ENCODE measurements around the gene ARMCX2. TPM values are rescaled to one million over a fixed set of nuclear protein-coding genes. Genes with fewer than 3 reads are reported as not detected.
"Not testable (repeated sequence)": the region's sequence is repeated elsewhere in the genome, so short reads cannot be mapped to it uniquely, and the experiment has no call there.

The ARMCX2 gene
- total RNA-seq, 3 donors from 2014 or later: 4.4 to 35.2 (median 8.3) TPM

DNA sequence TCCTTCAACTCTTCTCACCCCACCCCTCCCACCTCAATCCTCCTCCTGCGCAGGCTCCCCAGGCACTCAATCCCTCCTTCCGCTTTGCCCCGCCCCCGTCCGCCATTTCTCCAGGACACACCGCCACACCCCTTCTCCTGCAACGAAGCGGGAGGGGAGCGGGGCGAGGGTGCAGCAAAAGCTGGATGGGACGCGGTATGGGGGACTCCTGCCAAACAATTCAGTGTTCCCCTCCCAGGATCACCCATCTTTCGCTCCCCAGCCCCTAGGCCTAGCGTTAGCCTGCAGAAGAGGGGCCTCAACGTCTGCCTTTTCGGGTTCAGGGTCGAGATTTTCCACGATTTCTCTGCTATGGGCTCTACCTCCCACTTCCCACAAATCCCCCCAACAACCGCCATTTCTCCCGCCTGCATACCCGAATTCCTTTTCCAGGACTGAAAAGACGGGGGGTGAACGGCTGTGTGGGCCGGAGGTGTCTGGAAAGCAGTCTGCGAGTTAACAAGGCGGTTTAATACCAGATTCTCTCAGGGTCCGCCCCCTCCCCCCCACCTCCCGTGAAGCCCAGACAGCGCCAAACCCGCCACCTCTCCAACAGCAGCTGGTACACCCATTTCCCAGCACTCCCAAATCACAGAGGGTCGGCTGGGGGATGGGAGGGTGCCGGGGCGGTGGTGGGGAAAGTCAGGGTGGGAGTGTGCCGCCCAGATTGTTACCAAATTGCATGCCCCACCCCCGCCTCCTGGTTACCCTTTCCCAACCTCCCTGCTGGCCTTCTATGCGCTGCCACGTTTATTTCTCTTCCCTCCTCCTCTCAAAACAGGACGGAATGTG is 774 bp downstream of the ARMCX2 start:
- peak; percentile 89 for ATAC-seq
- peak; percentile 79 to 82 (median 81) for DNase-seq
- TF ChIP-seq, protein P1, sequence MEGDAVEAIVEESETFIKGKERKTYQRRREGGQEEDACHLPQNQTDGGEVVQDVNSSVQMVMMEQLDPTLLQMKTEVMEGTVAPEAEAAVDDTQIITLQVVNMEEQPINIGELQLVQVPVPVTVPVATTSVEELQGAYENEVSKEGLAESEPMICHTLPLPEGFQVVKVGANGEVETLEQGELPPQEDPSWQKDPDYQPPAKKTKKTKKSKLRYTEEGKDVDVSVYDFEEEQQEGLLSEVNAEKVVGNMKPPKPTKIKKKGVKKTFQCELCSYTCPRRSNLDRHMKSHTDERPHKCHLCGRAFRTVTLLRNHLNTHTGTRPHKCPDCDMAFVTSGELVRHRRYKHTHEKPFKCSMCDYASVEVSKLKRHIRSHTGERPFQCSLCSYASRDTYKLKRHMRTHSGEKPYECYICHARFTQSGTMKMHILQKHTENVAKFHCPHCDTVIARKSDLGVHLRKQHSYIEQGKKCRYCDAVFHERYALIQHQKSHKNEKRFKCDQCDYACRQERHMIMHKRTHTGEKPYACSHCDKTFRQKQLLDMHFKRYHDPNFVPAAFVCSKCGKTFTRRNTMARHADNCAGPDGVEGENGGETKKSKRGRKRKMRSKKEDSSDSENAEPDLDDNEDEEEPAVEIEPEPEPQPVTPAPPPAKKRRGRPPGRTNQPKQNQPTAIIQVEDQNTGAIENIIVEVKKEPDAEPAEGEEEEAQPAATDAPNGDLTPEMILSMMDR (IDR thresholded peaks at IDR 0.05): no peak
- Histone ChIP-seq H3K4me1 (ENCODE audit: low read depth) (no peaks in the 10 kb centered on the region), H3K9me3 (no peaks in the 10 kb centered on the region), H3K36me3 (ENCODE audit: low read depth) (no peaks in the 10 kb centered on the region), H3K4me3 (peak overlapping the region; percentile 17)
- intact Hi-C loops (cut with DNase I, micrococcal nuclease): no loop called here

DNA sequence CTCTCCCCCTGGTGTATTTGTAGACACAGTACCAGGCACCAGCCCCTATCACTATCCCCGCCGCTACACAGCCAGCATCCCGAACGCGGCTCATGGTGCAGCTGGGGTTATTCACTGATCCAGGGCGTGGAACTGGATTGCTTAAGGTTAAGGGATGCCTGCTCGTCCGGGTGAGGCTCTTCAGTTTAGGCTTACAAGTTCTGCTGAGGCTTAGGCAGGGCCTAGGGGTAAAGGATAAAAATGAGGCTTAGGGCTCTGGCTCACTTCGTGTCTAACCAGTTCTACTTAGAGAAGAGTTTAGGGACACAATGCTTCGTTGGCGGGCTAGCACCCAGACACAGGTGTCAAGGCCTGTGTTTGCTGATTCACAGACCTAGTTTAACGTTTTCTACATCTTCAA is 2.2 kb downstream of the ARMCX2 start:
- H3K4me3 ChIP-seq: no peak overlapping the region
- H3K4me1 ChIP-seq (ENCODE audit: low read depth): no peaks in the 10 kb centered on the region
- DNase-seq (no peak), ATAC-seq (no peak)
- intact Hi-C loops (cut with DNase I, micrococcal nuclease): no loop called here
- no peaks in the 10 kb centered on the region for H3K9me3 ChIP-seq
- TF ChIP-seq, protein P1 (IDR thresholded peaks at IDR 0.05): no peak
- no peaks in the 10 kb centered on the region for H3K36me3 ChIP-seq (ENCODE audit: low read depth)

DNA sequence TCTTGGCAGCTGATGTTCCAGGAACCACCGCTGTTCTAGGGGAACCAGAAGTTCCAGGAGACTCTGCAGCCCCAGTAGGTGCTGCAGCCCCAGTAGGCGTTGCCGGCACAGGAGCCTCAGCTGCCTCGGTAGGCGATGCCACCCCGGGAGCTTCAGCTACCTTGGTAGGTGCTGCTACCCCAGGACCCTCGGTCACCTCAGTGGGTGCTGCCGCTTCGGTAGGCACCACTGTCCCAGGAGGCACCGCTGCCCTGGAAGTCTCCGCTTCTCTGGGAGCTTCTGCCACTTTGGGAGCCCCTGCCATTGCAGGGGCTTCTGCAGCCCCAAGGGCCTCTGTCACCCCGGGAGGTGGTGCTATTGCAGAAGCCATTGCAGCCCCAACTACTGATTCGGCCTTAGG is 2.8 kb downstream of the ARMCX2 start:
- Histone ChIP-seq H3K4me3 (no peak overlapping the region), H3K36me3 (ENCODE audit: low read depth) (no peaks in the 10 kb centered on the region), H3K4me1 (ENCODE audit: low read depth) (no peaks in the 10 kb centered on the region), H3K9me3 (no peaks in the 10 kb centered on the region)
- TF ChIP-seq, protein P1 (IDR thresholded peaks at IDR 0.05): no peak
- intact Hi-C loops (cut with DNase I, micrococcal nuclease): no loop called here
- DNase-seq (no peak), ATAC-seq (no peak)

DNA sequence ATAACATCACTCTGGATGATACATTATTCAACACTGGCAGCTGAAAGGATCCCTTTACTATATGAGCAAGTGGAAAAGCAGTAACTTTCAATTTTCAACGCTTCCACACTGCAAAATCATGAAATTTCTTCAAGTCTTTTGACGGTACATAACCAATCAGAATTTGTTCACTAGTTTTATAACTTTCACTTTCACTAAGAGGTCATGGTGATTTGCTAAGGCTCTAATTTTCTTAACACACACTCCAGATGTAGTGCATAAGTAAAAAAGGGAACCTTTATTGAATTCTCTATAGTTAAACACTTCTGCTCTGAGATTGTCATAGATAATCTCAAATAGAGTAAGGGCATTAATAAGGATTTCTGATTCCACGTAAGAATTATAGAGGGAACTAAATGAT is 4.1 kb downstream of the ARMCX2 start:
- TF ChIP-seq, protein P1 (IDR thresholded peaks at IDR 0.05): no peak
- no peaks in the 10 kb centered on the region for H3K4me1 ChIP-seq (ENCODE audit: low read depth)
- intact Hi-C loops (cut with DNase I, micrococcal nuclease): no loop called here
- H3K4me3 ChIP-seq: no peak overlapping the region
- no peaks in the 10 kb centered on the region for H3K36me3 ChIP-seq (ENCODE audit: low read depth)
- no peaks in the 10 kb centered on the region for H3K9me3 ChIP-seq
- ATAC-seq (no peak), DNase-seq (no peak)

DNA sequence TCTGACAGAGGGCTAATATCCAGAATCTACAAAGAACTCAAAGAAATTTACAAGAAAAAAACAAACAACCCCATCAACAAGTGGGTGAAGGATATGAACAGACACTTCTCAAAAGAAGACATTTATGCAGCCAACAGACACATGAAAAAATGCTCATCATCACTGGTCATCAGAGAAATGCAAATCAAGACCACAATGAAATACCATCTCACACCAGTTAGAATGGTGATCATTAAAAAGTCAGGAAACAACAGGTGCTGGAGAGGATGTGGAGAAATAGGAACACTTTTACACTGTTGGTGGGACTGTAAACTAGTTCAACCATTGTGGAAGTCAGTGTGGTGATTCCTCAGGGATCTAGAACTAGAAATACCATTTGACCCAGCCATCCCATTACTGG is 11.9 kb downstream of the ARMCX2 start:
- DNase-seq; ATAC-seq; H3K36me3 ChIP-seq (ENCODE audit: low read depth); intact Hi-C loops (cut with DNase I, micrococcal nuclease); H3K4me3 ChIP-seq; H3K4me1 ChIP-seq (ENCODE audit: low read depth); H3K9me3 ChIP-seq: not testable (repeated sequence)

DNA sequence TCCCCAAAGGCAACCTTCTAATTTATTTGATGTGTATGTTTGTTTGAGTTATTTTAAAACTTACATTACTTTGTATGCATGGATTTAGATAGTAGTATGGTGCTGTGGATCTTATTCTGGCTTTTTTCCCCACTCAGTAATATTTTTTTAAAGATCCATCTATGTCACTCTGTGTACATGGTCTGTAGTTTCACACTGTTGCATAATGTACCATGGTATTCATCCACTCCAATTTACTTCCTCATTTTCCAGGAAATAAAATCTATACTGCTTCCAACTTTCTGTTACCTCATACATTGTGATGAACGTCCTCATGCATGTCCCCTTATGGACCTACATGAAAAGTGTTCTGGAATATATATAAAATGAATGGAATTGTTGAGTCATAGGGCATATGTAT is 17.6 kb downstream of the ARMCX2 start:
- intact Hi-C loops (cut with DNase I, micrococcal nuclease): no loop called here
- no peak for DNase-seq
- no peak for ATAC-seq

More for the DNA sequence above, 17.6 kb downstream of the ARMCX2 start:
- Histone ChIP-seq H3K36me3 (ENCODE audit: low read depth) (no peaks in the 10 kb centered on the region), H3K4me3 (no peak overlapping the region), H3K4me1 (ENCODE audit: low read depth) (no peaks in the 10 kb centered on the region), H3K9me3 (no peaks in the 10 kb centered on the region)
- TF ChIP-seq, protein P1 (IDR thresholded peaks at IDR 0.05): no peak

Data from mucosa of descending colon (tissue), 3 donors.